HG03439 (cell line): ENCODE measurements around the gene TOGARAM2.
"Not testable (repeated sequence)": the region's sequence is repeated elsewhere in the genome, so short reads cannot be mapped to it uniquely, and the experiment has no call there.

Experiments used
- ATAC-seq: cut with Tn5 transposase; IDR thresholded peaks from one replicate; pipeline ENCODE4 v1.9.1; 2021; ENCODE audit warnings: mild to moderate bottlenecking, moderate library complexity; ENCODE audit not compliant: unreplicated experiment

The TOGARAM2 gene

GRCh38 chr2:29071032-29071975 lies 90.2 kb downstream of the TOGARAM2 start:
- no peak for ATAC-seq

GRCh38 chr2:29072251-29072650 lies 91.2 kb downstream of the TOGARAM2 start:
- no peak for ATAC-seq

GRCh38 chr2:29072971-29073725 lies 92.0 kb downstream of the TOGARAM2 start:
- ATAC-seq, result no peak

GRCh38 chr2:29073933-29074332 lies 92.8 kb downstream of the TOGARAM2 start:
- ATAC-seq, result no peak

GRCh38 chr2:29074411-29074810 lies 93.3 kb downstream of the TOGARAM2 start, which contains the start of gene PCARE:
Gene PCARE (minus strand): TSS chr2:29074523. CDS start chr2:29074261, 262 bp downstream.
- ATAC-seq, result no peak

- no peak for ATAC-seq
Measured at GRCh38 chr2:29075894-29076705, 95.0 kb downstream of the TOGARAM2 start.

GRCh38 chr2:29079887-29080286 lies 98.8 kb downstream of the TOGARAM2 start:
- no peak for ATAC-seq

- no peak for ATAC-seq
Measured at GRCh38 chr2:29080886-29081743, 100.0 kb downstream of the TOGARAM2 start.

- no peak for ATAC-seq
Measured at GRCh38 chr2:29082804-29083495, 101.9 kb downstream of the TOGARAM2 start.

GRCh38 chr2:29084554-29084953 lies 103.5 kb downstream of the TOGARAM2 start:
- no peak for ATAC-seq

GRCh38 chr2:29090311-29090710 lies 109.2 kb downstream of the TOGARAM2 start:
- ATAC-seq, result not testable (repeated sequence)

- ATAC-seq, result no peak
Measured at GRCh38 chr2:29096969-29097368, 115.9 kb downstream of the TOGARAM2 start.

GRCh38 chr2:29097569-29097968 lies 116.5 kb downstream of the TOGARAM2 start:
- no peak for ATAC-seq

GRCh38 chr2:29100564-29100963 lies 119.5 kb downstream of the TOGARAM2 start:
- no peak for ATAC-seq
